Measurements from ENCODE around the gene ADPGK. TPM values are rescaled to one million over a fixed set of nuclear protein-coding genes. Genes with fewer than 3 reads are reported as not detected.
"Not testable (repeated sequence)": the region's sequence is repeated elsewhere in the genome, so short reads cannot be mapped to it uniquely, and the experiment has no call there.

The ADPGK gene
- total RNA-seq, 1 donor from 2014 or later, result 33.9 TPM

GRCh38 chr15:72722071-72722696 lies 61.4 kb downstream of the ADPGK start:
- TF ChIP-seq CTCF (IDR thresholded peaks at IDR 0.05; ENCODE audit: insufficient read depth, low read length, poor library complexity, severe bottlenecking), result peak; percentile 82

GRCh38 chr15:72708551-72709303 lies 74.8 kb downstream of the ADPGK start:
- not testable (repeated sequence) for H3K27me3 ChIP-seq (ENCODE audit: control insufficient read depth, insufficient read depth, low read length); DNase-seq (ENCODE audit: low read depth); H3K4me3 ChIP-seq (ENCODE audit: low read depth, low read length); H3K36me3 ChIP-seq (ENCODE audit: control insufficient read depth, insufficient read depth, low read length)

More at GRCh38 chr15:72722071-72722696, 61.4 kb downstream of the ADPGK start:
- Histone ChIP-seq H3K27me3 (ENCODE audit: control insufficient read depth, insufficient read depth, low read length) (no peaks in the 10 kb centered on the region), H3K36me3 (ENCODE audit: control insufficient read depth, insufficient read depth, low read length) (peaks cover 1% of the 10 kb centered on the region), H3K4me3 (ENCODE audit: low read depth, low read length) (no peak overlapping the region)
- peak; percentile 26 for DNase-seq (ENCODE audit: low read depth)

GRCh38 chr15:72706266-72706665 lies 77.3 kb downstream of the ADPGK start:
- Histone ChIP-seq H3K36me3 (ENCODE audit: control insufficient read depth, insufficient read depth, low read length) (no peaks in the 10 kb centered on the region), H3K27me3 (ENCODE audit: control insufficient read depth, insufficient read depth, low read length) (no peaks in the 10 kb centered on the region), H3K4me3 (ENCODE audit: low read depth, low read length) (no peak overlapping the region)
- DNase-seq (ENCODE audit: low read depth), result no peak
- TF ChIP-seq CTCF (IDR thresholded peaks at IDR 0.05; ENCODE audit: insufficient read depth, low read length, poor library complexity, severe bottlenecking), result no peak

Other genes starting within 250 kb of the ADPGK start
- not detected in 2 replicates for gene GOLGA6B, start 129.1 kb downstream of the ADPGK start, total RNA-seq
- not detected in 2 replicates for gene HIGD2B, start 97.6 kb downstream of the ADPGK start, total RNA-seq
- gene BBS4, start 97.6 kb downstream of the ADPGK start, total RNA-seq, result 18.8 and 30.7 TPM in 2 replicates